Fibroblast of mammary gland (primary cell): Measurements from ENCODE around the gene TNFRSF1A.

ENCODE experiments used
- DNase-seq: peaks from one replicate; pipeline ENCODE4 v3.0.0-alpha.2; 2010; ENCODE audit warnings: low read depth
- H3K4me3 ChIP-seq: 2 replicates; pipeline ENCODE4 v1.5.1; 2011; ENCODE audit warnings: low read depth, mild to moderate bottlenecking, low read length, moderate library complexity; ENCODE audit not compliant: control insufficient read depth
- TF ChIP-seq, protein P1 (sequence below): conservative IDR thresholded peaks from 2 replicates; pipeline ENCODE4 v1.5.1; 2011; ENCODE audit warnings: low read depth, low read length, inconsistent platforms; ENCODE audit not compliant: control insufficient read depth, insufficient read depth

Gene TNFRSF1A

DNA sequence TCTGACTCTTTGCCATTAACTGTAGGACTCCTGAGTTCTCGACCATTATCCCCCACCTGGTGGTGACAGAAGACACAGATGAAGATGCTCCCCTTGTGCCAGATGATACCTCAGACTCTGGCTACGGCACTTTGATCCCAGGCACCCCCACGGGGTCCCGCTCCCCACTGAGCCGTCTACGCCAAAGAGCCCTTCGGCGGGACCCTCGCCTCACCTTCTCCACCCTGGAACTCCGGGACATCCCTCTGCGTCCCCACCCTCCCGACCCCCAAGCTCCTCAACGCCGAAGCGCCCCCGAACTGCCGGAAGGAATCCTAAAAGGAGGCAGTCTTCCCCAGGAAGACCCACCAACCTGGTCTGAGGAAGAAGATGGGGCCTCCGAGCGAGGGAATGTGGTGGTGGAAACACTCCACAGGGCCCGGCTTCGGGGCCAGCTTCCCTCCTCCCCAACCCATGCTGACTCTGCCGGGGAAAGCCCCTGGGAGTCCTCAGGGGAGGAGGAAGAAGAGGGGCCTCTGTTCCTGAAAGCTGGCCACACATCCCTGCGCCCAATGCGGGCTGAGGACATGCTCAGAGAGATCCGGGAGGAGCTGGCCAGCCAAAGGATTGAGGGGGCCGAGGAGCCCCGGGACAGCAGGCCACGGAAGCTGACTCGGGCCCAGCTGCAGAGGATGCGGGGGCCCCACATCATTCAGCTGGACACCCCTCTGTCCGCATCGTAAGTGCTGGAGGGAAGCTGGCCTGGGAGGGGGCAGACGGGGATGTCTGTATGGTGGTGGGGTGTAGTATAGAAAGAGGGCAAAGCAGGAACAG lies 14.4 kb downstream of the TNFRSF1A start:
- TF ChIP-seq, protein P1, sequence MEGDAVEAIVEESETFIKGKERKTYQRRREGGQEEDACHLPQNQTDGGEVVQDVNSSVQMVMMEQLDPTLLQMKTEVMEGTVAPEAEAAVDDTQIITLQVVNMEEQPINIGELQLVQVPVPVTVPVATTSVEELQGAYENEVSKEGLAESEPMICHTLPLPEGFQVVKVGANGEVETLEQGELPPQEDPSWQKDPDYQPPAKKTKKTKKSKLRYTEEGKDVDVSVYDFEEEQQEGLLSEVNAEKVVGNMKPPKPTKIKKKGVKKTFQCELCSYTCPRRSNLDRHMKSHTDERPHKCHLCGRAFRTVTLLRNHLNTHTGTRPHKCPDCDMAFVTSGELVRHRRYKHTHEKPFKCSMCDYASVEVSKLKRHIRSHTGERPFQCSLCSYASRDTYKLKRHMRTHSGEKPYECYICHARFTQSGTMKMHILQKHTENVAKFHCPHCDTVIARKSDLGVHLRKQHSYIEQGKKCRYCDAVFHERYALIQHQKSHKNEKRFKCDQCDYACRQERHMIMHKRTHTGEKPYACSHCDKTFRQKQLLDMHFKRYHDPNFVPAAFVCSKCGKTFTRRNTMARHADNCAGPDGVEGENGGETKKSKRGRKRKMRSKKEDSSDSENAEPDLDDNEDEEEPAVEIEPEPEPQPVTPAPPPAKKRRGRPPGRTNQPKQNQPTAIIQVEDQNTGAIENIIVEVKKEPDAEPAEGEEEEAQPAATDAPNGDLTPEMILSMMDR = no peak
- DNase-seq = no peak
- H3K4me3 ChIP-seq = no peak overlapping the region

DNA sequence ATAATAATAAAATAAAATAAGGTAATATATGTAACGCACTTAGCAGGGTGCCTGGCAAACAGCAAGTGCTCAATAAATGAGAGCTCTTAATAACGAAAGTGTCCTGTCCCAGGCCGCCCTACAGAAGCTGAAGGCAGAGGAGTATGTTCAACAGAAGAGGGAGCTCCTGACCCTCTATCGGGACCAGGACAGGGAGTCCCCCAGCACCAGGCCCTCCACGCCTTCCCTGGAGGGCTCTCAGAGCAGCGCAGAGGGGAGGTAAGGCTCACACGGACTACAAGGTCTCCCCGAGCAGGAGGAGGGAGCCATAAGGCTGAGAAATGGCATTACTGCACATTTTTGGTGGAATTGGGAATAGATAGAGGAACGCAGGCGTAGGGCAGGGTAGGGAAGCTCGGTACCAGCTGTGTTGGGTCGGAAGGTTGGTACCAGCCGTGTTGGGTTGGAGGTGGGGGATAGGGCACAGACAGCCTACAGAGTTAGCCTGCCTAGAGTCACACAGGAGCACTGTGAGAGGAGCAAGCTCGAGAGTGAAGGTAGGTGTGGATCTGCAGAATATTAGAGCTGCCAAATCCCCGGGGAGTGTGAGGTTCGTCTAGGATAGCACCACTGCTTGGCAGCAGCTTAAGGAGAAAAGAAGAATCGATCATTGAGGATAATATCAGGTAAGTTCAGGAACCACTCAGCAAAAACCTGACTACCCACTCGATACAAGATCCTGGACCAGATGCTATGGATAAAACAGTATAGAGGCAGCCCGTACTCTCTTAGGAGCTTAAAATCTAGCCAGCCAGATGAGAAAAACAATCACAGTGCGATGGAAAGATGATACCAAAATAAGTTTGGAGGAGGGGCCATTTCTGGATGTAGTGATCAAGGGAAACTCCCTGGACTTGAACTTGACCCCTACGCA lies 15.3 kb downstream of the TNFRSF1A start:
- no peak overlapping the region for H3K4me3 ChIP-seq
- DNase-seq = peak; percentile 75
- TF ChIP-seq, protein P1 = peak; percentile 47

DNA sequence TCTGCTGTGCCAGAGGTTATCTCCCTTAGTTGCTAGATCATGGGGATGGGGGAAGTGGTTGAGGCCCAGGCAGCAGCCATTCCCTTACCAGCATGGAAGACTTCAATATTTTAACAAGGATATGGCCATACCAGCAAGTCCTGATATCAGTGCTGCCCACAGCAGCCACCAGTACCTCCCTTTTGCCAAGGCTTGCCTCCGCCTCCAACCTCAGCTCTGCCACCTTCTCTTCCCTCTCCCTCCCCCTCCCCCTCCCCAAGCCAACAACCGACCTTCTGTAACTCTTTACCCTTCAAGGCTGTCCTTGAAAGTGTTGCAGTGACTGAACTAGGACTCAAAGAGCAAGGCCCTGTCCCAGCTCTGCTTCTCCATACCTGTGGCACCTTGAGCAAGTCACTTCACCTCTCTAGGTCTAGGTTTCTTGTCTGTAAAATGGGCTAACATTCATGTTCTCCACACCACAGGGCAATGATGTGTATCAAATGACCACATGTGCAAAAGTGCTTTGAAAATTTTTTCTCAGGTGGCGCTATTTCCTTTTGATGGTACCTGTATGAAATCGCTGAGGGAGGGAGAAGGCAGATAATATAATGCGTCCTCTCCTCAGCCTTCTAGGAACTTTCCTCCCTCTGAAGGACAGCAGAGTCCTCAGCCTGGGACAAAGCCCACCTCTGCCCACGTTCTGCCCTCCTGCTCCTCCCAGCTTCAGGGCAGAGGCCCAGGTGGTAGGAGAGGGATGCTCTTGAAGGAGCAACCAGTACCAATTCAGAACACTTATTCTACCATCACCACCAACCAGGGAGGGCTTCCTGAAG lies 16.7 kb downstream of the TNFRSF1A start:
- H3K4me3 ChIP-seq = no peak overlapping the region
- TF ChIP-seq, protein P1 = no peak
- no peak for DNase-seq

DNA sequence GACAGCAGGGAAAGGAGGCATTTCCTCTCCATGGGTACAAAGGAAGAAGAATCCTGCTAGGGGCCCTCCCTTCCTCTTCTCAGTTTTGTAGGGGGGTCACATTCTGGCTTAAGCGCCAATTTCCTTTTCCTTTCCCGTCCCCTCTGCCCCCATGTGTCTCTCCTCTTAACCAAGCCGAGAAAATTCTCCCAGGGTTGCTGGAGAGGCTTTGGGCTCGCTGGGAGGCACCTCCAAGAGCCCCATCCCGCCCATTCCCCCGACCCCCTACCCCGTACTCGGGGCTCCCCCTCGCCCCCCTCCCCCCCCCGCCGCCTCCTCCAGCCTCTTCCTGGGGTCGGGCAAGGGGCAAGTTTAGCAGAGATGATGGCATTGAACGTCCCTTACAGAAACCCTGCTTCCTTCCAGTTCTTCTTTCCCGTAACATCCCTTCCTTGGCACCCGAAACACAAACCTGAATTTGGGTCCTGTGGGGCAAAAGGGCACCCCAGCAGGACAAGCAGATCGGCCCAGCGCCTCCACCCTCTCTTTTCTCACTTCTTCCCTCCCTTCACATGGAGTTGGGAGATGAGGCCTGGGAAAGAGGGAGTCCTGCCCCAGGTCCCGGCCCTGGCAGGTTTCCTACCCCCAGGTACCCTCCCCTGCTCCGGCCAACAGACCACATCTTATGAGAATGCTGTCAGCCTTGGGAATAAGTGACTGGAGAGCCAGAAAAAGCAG lies 17.7 kb downstream of the TNFRSF1A start:
- no peak for DNase-seq
- no peak overlapping the region for H3K4me3 ChIP-seq
- TF ChIP-seq, protein P1 = no peak

DNA sequence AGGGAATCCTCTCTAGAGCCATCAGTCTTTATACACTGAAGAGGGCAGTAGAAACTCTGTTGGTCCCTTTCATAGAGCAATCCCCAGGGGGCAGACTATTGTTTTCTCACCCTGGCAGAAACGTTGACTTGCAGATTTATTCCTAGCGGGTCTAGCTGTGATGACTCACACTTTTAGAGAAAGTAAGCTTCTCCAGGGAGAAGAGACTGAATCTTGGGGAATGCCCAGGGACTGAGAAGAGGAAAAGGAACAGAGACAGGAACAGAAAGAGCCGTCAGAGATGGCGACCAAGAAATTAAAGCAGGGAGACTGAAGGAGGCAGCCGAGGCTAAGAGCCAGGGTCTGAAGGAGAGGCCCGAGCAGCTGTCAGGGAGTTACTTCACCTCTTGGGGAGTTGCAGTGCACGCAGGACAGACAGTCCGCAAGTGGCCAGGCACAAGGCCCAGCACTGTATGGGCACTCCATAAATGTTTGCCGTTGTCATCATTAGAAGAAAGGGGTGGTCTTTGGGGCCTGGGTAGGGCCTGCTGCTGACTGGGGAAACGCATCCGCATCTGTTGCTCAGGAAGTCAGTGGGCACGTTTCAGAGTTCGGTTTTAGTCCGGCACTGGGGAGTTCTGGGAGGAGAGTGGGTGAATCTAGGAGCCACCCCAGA lies 18.4 kb downstream of the TNFRSF1A start:
- no peak overlapping the region for H3K4me3 ChIP-seq
- TF ChIP-seq, protein P1 = peak; percentile 61
- DNase-seq = peak; percentile 95

DNA sequence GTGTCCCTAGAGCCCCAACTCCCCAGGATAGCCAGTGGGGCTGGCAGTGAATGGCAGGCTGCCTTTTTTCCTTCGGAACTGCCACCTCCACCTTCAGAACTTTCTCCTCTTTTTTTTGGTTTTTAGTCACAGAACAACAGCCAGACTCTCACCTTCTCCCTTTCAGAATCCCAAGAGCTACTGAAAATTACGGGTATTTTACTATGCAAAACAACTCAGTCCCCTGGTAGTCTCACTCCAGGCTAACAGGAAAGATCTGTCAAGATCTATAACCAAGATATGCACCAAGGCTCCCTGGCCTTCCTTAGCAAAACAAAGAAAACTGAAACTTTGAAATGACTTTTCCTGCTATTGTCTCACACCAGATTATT lies 18.9 kb downstream of the TNFRSF1A start:
- no peak for DNase-seq
- no peak overlapping the region for H3K4me3 ChIP-seq
- TF ChIP-seq, protein P1 = no peak
